Measurements from ENCODE around the gene AANAT. TPM values are rescaled to one million over a fixed set of nuclear protein-coding genes. Genes with fewer than 3 reads are reported as not detected.

Gene AANAT
- total RNA-seq, 1 donor from 2014 or later: not detected

GRCh38 chr17:76442341-76443338 lies 24.8 kb upstream of the AANAT start:
- H3K9me3 Mint-ChIP-seq (ENCODE audit: low read depth): no peaks in the 10 kb centered on the region
- TF ChIP-seq, protein P1, sequence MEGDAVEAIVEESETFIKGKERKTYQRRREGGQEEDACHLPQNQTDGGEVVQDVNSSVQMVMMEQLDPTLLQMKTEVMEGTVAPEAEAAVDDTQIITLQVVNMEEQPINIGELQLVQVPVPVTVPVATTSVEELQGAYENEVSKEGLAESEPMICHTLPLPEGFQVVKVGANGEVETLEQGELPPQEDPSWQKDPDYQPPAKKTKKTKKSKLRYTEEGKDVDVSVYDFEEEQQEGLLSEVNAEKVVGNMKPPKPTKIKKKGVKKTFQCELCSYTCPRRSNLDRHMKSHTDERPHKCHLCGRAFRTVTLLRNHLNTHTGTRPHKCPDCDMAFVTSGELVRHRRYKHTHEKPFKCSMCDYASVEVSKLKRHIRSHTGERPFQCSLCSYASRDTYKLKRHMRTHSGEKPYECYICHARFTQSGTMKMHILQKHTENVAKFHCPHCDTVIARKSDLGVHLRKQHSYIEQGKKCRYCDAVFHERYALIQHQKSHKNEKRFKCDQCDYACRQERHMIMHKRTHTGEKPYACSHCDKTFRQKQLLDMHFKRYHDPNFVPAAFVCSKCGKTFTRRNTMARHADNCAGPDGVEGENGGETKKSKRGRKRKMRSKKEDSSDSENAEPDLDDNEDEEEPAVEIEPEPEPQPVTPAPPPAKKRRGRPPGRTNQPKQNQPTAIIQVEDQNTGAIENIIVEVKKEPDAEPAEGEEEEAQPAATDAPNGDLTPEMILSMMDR (IDR thresholded peaks at IDR 0.05): no peak
- H3K27me3 Mint-ChIP-seq (ENCODE audit: low read depth): no peaks in the 10 kb centered on the region
- DNase-seq (ENCODE audit: low spot score): no peak
- no peak overlapping the region for H3K27ac Mint-ChIP-seq (ENCODE audit: unreplicated experiment)
- no peak overlapping the region for H3K4me3 Mint-ChIP-seq (ENCODE audit: unreplicated experiment)
- peaks cover 51% of the 10 kb centered on the region for H3K4me1 Mint-ChIP-seq (ENCODE audit: low read depth)
- no peaks in the 10 kb centered on the region for H3K36me3 Mint-ChIP-seq (ENCODE audit: low read depth)

DNA sequence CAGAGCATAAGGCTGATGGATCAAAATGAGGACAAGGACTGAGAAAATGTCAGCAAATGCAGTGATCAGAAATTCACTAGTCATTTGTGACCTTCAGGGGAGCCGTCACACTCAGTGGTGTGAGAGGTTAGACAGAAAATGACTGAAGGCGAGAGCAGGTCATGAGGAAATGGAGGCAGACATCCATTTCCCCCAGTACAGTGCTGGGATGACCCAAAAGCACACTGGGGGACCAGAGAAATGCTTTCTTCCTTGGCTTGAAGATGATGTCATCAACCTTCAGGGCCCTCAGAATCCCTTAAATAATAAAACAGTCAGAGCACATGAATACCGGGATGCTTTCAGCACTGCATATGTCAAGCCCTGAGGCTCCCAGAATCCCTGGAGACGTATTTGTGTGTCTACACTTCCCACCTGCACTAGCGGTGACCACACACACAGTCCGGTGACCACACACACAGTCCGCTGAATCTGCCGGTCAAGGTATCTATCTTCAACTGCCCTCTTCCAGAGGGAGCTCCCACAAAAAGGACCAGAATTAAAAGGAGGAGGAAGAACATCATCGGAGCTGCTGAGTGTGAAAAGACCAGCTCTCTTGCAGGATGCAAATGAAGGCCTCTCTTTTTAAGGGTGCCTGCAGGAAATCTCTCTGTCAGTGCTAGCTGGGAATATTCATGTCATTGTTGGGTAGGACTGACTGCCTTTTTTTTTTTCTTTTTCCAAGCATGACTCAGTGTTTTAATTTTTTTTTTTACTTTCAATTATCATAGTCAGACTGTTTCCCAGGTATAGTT lies 22.7 kb upstream of the AANAT start:
- peaks cover 67% of the 10 kb centered on the region for H3K4me1 Mint-ChIP-seq (ENCODE audit: low read depth)
- TF ChIP-seq, protein P1 (IDR thresholded peaks at IDR 0.05): no peak
- H3K27me3 Mint-ChIP-seq (ENCODE audit: low read depth): no peaks in the 10 kb centered on the region
- no peak overlapping the region for H3K4me3 Mint-ChIP-seq (ENCODE audit: unreplicated experiment)
- no peaks in the 10 kb centered on the region for H3K36me3 Mint-ChIP-seq (ENCODE audit: low read depth)
- H3K9me3 Mint-ChIP-seq (ENCODE audit: low read depth): no peaks in the 10 kb centered on the region
- H3K27ac Mint-ChIP-seq (ENCODE audit: unreplicated experiment): peak overlapping the region; percentile 95
- no peak for DNase-seq (ENCODE audit: low spot score)

DNA sequence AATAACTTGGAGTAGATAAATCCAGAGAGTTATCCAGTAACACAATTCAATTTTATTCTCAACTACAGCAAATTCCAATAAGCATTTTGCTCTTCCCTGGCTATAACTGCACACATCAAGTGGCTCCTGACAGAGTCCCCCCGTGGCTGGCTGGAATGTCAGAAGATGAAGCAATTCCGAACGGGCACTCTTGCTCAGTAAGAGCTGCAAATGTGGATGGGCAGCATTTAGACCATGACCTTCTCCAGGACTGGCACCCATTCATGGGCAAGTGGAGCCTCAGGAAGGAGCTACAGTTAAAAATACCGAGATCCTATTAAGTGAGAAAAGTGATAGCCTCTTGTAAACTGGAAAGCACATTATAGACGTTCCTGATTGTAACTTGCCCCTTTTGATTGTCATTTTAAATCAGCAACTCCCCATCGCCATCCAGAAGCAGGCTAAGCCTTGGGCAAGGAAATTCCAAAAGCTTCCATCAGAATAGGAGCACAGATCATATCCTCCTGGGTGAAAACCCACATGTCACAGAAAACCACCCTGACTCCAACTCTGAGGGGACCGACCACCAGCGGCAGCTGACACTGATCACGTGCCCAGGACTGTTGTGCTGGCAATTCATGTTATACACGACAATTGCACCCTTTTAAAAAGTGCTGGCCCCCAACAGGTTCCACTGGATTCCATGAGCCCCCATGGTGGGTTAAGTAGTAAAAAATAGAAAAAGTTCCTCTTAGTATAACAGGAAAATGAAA lies 21.5 kb upstream of the AANAT start:
- H3K4me3 Mint-ChIP-seq (ENCODE audit: unreplicated experiment): peak overlapping the region; percentile 37
- H3K27me3 Mint-ChIP-seq (ENCODE audit: low read depth): no peaks in the 10 kb centered on the region
- TF ChIP-seq, protein P1 (IDR thresholded peaks at IDR 0.05): no peak
- no peaks in the 10 kb centered on the region for H3K36me3 Mint-ChIP-seq (ENCODE audit: low read depth)
- H3K4me1 Mint-ChIP-seq (ENCODE audit: low read depth): peaks cover 75% of the 10 kb centered on the region
- no peak for DNase-seq (ENCODE audit: low spot score)
- no peaks in the 10 kb centered on the region for H3K9me3 Mint-ChIP-seq (ENCODE audit: low read depth)
- peak overlapping the region; percentile 95 for H3K27ac Mint-ChIP-seq (ENCODE audit: unreplicated experiment)

- no peak for DNase-seq (ENCODE audit: low spot score)
- TF ChIP-seq, protein P1 (IDR thresholded peaks at IDR 0.05): no peak
- H3K9me3 Mint-ChIP-seq (ENCODE audit: low read depth): no peaks in the 10 kb centered on the region
- H3K4me1 Mint-ChIP-seq (ENCODE audit: low read depth): peaks cover 83% of the 10 kb centered on the region
- H3K27ac Mint-ChIP-seq (ENCODE audit: unreplicated experiment): peak overlapping the region; percentile 95
- H3K4me3 Mint-ChIP-seq (ENCODE audit: unreplicated experiment): peak overlapping the region; percentile 37
- H3K36me3 Mint-ChIP-seq (ENCODE audit: low read depth): no peaks in the 10 kb centered on the region
- H3K27me3 Mint-ChIP-seq (ENCODE audit: low read depth): no peaks in the 10 kb centered on the region
These were observed 20.8 kb upstream of the AANAT start for GRCh38 chr17:76446449-76447231.
